NB4 (cell line): ENCODE data around the gene FSD2.

Experiments
- CTCF ChIP-seq: IDR thresholded peaks from one replicate; pipeline ENCODE4 v1.5.1; 2012; ENCODE audit warnings: low read depth, low read length
- MYC ChIP-seq: IDR thresholded peaks from 2 replicates; pipeline ENCODE4 v1.6.1; 2011; ENCODE audit warnings: low read depth, low read length
- POLR2A ChIP-seq: IDR thresholded peaks from 2 replicates; pipeline ENCODE4 v1.6.1; 2011; ENCODE audit warnings: mild to moderate bottlenecking; ENCODE audit not compliant: insufficient read length; ENCODE audit errors: extremely low read depth

GRCh38 chr15:82849556-82850512 lies 44.0 kb upstream of the FSD2 start:
- peak; percentile 85 for TF ChIP-seq CTCF
- TF ChIP-seq MYC, result peak; percentile 69
- TF ChIP-seq POLR2A, result no peak
